ENCODE measurements around the gene DDX10. TPM values are rescaled to one million over a fixed set of nuclear protein-coding genes. Genes with fewer than 3 reads are reported as not detected.

DDX10 gene
- polyA plus RNA-seq, 1 donor (not counting 4 experiments of a cell fraction or from before 2014, with no cell fraction given), result 32.3 TPM

DNA sequence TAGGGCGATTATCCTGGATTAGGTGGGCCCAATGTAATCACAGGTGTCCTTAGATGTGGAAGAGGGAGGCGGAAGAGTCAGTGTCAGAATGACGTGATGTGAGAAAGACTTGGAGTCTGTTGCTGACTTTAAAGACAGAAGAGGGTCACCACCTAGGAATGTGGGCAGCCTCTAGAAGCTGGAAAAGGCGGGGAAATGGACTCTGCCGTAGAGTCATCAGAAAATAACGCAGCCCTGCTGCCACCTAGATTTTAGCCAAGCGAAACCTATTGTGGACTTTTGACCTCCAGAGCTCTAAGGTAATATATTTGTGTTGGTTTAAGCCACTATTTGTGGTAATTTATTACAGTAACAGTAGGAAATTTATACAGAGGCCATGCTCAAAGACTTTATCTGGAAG, 4.8 kb downstream of the DDX10 start:
- Histone ChIP-seq H3K4me2 (ENCODE audit: control insufficient read depth, extremely low read depth, insufficient read depth, low read depth, low read length) (no peak overlapping the region), H3K27ac (ENCODE audit: control insufficient read depth, insufficient read depth, low read length) (no peak overlapping the region), H3K4me1 (ENCODE audit: control insufficient read depth, extremely low read depth, insufficient read depth, low read length) (peaks cover 20% of the 10 kb centered on the region), H3K36me3 (ENCODE audit: control insufficient read depth in 2 of 2, extremely low read depth in 1 of 2, insufficient read depth in 2 of 2, low read length in 2 of 2) (peaks cover 4 to 8% of the 10 kb centered on the region in 2 experiments), H4K20me1 (ENCODE audit: control insufficient read depth, extremely low read depth, insufficient read depth, low read length) (no peaks in the 10 kb centered on the region), H3K27me3 (ENCODE audit: control insufficient read depth, extremely low read depth, insufficient read depth, low read length) (no peaks in the 10 kb centered on the region), H2AFZ (ENCODE audit: control insufficient read depth, low read length) (no peak overlapping the region), H3K9me3 (ENCODE audit: control insufficient read depth, low read depth, low read length) (no peaks in the 10 kb centered on the region), H3K4me3 (ENCODE audit: control insufficient read depth in 2 of 3, extremely low read depth in 1 of 3, insufficient read depth in 2 of 3, low read depth in 1 of 3, low read length in 3 of 3) (no peak overlapping the region), H3K79me2 (ENCODE audit: control insufficient read depth, insufficient read depth, low read length) (peaks cover 74% of the 10 kb centered on the region), H3K9me1 (ENCODE audit: control insufficient read depth, extremely low read depth, insufficient read depth, low read length) (peaks cover 2% of the 10 kb centered on the region), H3K9ac (ENCODE audit: control insufficient read depth, extremely low read depth, insufficient read depth, low read length) (no peak overlapping the region)
- no peak for FAIRE-seq
- dilution Hi-C loops (cut with MboI; ENCODE audit: extremely low pct_ligation_motif_present, low sequenced_read_pairs), result no loop called here
- no peak for DNase-seq (ENCODE audit: low read depth, low spot score)
- TF ChIP-seq CTCF (optimal IDR thresholded peaks at IDR 0.05 in 1 of 3, IDR thresholded peaks at IDR 0.05 in 1 of 3, conservative IDR thresholded peaks at IDR 0.05 in 1 of 3; ENCODE audit: extremely low read depth in 1 of 3, insufficient read depth in 2 of 3, low read length in 3 of 3), result no peak
- TF ChIP-seq EZH2 (IDR thresholded peaks at IDR 0.05; ENCODE audit: low read length), result no peak

DNA sequence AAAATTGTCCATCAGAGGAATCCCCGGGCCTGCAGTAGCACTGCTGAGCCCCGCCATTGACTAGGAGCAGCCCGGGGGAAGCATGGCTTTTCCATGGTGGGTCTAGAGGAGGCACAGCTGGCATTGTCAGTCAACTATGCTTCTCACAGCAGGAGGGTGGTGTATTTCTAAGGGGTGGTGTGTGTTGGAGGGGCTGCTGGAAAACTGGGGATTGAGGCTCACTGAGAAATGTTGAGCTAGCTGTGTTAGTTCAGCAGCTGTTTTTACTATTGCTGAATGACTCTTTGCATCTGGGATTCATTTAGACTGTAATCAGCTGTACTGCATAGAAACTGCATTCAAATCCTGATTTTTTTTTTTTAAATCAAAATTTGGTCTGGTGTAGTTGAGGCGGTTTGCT, 5.6 kb downstream of the DDX10 start:
- no peak overlapping the region for H3K4me2 ChIP-seq (ENCODE audit: control insufficient read depth, extremely low read depth, insufficient read depth, low read depth, low read length)
- H3K4me3 ChIP-seq (ENCODE audit: control insufficient read depth in 2 of 3, extremely low read depth in 1 of 3, insufficient read depth in 2 of 3, low read depth in 1 of 3, low read length in 3 of 3), result no peak overlapping the region
- no peak overlapping the region for H3K27ac ChIP-seq (ENCODE audit: control insufficient read depth, insufficient read depth, low read length)
- peaks cover 2% of the 10 kb centered on the region for H3K9me1 ChIP-seq (ENCODE audit: control insufficient read depth, extremely low read depth, insufficient read depth, low read length)
- no peaks in the 10 kb centered on the region for H4K20me1 ChIP-seq (ENCODE audit: control insufficient read depth, extremely low read depth, insufficient read depth, low read length)
- DNase-seq (ENCODE audit: low read depth, low spot score), result no peak
- dilution Hi-C loops (cut with MboI; ENCODE audit: extremely low pct_ligation_motif_present, low sequenced_read_pairs), result no loop called here
- FAIRE-seq, result no peak
- H3K36me3 ChIP-seq (ENCODE audit: control insufficient read depth in 2 of 2, extremely low read depth in 1 of 2, insufficient read depth in 2 of 2, low read length in 2 of 2), result peaks cover 4 to 8% of the 10 kb centered on the region in 2 experiments
- peaks cover 20% of the 10 kb centered on the region for H3K4me1 ChIP-seq (ENCODE audit: control insufficient read depth, extremely low read depth, insufficient read depth, low read length)
- no peak overlapping the region for H2AFZ ChIP-seq (ENCODE audit: control insufficient read depth, low read length)
- no peaks in the 10 kb centered on the region for H3K27me3 ChIP-seq (ENCODE audit: control insufficient read depth, extremely low read depth, insufficient read depth, low read length)
- no peak for TF ChIP-seq CTCF (optimal IDR thresholded peaks at IDR 0.05 in 1 of 3, IDR thresholded peaks at IDR 0.05 in 1 of 3, conservative IDR thresholded peaks at IDR 0.05 in 1 of 3; ENCODE audit: extremely low read depth in 1 of 3, insufficient read depth in 2 of 3, low read length in 3 of 3)
- TF ChIP-seq EZH2 (IDR thresholded peaks at IDR 0.05; ENCODE audit: low read length), result no peak
- no peak overlapping the region for H3K9ac ChIP-seq (ENCODE audit: control insufficient read depth, extremely low read depth, insufficient read depth, low read length)
- H3K79me2 ChIP-seq (ENCODE audit: control insufficient read depth, insufficient read depth, low read length), result peaks cover 69% of the 10 kb centered on the region
- no peaks in the 10 kb centered on the region for H3K9me3 ChIP-seq (ENCODE audit: control insufficient read depth, low read depth, low read length)
